Heart right ventricle (tissue), 16 donors: Measurements from ENCODE around the gene C1QTNF4. TPM values are rescaled to one million over a fixed set of nuclear protein-coding genes. Genes with fewer than 3 reads are reported as not detected.
A peak's percentile ranks its signal among the peaks of the same experiment; 100 is the strongest.
"Not testable (repeated sequence)": the region's sequence is repeated elsewhere in the genome, so short reads cannot be mapped to it uniquely, and the experiment has no call there.

ENCODE experiments used
- ATAC-seq, 8 donors: fragments of 200-7000 bp; cut with Tn5 transposase; one replicate each; pipeline ENCODE4 v1.9.1; 2020; ENCODE audit warnings: mild to moderate bottlenecking in 8 of 8, moderate library complexity in 8 of 8, moderate number of reproducible peaks in 1 of 8
- DNase-seq, 2 donors: peaks; one replicate each; pipeline ENCODE4 v3.0.0-alpha.2; 2020
- H3K27ac ChIP-seq, 10 donors: fragments of 200-600 bp; sonication (generic) in 2 of 10; one replicate each; pipeline versions ENCODE4 v1.5.0 to v1.8.0; 2020 to 2022; ENCODE audit warnings: mild to moderate bottlenecking in 3 of 10
- H3K27me3 ChIP-seq, 7 donors: fragments of 200-600 bp; one replicate each; pipeline ENCODE4 v1.8.0; 2021 to 2022; ENCODE audit warnings: mild to moderate bottlenecking in 2 of 7
- H3K36me3 ChIP-seq, 9 donors: fragments of 200-600 bp; sonication (generic) in 1 of 9; one replicate each; pipeline versions ENCODE4 v1.5.0 to v1.8.0; 2020 to 2022; ENCODE audit warnings: mild to moderate bottlenecking in 2 of 9
- H3K4me1 ChIP-seq, 9 donors: fragments of 200-600 bp; sonication (generic) in 1 of 9; one replicate each; pipeline versions ENCODE4 v1.5.0 to v1.8.0; 2020 to 2022; ENCODE audit warnings: mild to moderate bottlenecking in 4 of 9
- H3K4me3 ChIP-seq, 10 donors: fragments of 200-600 bp; sonication (generic) in 2 of 10; one replicate each; pipeline versions ENCODE4 v1.5.0 to v1.8.0; 2020 to 2022; ENCODE audit warnings: mild to moderate bottlenecking in 7 of 10, moderate library complexity in 2 of 10
- H3K9me3 ChIP-seq, 11 donors: fragments of 200-600 bp in 10 of 11; sonication (generic) in 2 of 11; one replicate each; pipeline versions ENCODE4 v1.5.0 to v1.8.0; 2013 to 2022; ENCODE audit warnings: mild to moderate bottlenecking in 2 of 11, control low read depth in 1 of 11, moderate library complexity in 1 of 11
- WGBS, 2 donors: extraction: QIAGEN DNeasy Blood & Tissue Kit; methylation state at CpG; one replicate each; pipeline ENCODE4 v1.1.7; 2013; ENCODE audit warnings: inconsistent platforms in 1 of 2; 5-methylcytosine and 5-hydroxymethylcytosine counted together
- intact Hi-C, 10 donors: fragments of 100-400 bp; cut with DNase I; formaldehyde crosslinking; loops; one replicate each; pipeline versions ENCODE4 v1.11.1 to v1.14.2; 2022
- polyA plus RNA-seq, 2 donors: library from polyadenylated mRNA; stranded (reverse); fragments of 200-250 nt; gene quantifications; one replicate each; pipeline ENCODE4 v1.2.3, GENCODE V29; 2013
- total RNA-seq, 10 donors: library from RNA; stranded (reverse); fragmentation: NEBNext Ultra II Directional in 3 of 10; extraction: Animal tissue kit (Norgen Biotek cat#: 25700) in 3 of 10; gene quantifications; one replicate each; pipeline versions ENCODE4 v1.2.1 to v1.2.4, GENCODE V29; 2021 to 2023
- TF ChIP-seq, protein P1 (sequence below), 9 donors: fragments of 200-600 bp; sonication (generic) in 2 of 9; IDR thresholded peaks; one replicate each; pipeline versions ENCODE4 v1.5.0 to v1.8.0; 2021 to 2022; ENCODE audit warnings: antibody characterized with exemption in 9 of 9, mild to moderate bottlenecking in 5 of 9, moderate library complexity in 1 of 9
- donor health status: Arrhythmogenic right ventricular cardiomyopathy.
- donor health status: ischemic (EF 13 %, LVEDD 7.1; RV severe dilation, severe dysfunction).
- donor health status: healthy with polysubstance abuse.
- donor health status: DM: no; HTN: yes; CAD: no.
- donor health status: DM: no; HTN: no; CAD: no.
- donor health status: ischemic (EF 25% LVEDD 6.9; RV normal size, moderate dysfunction).
- donor health status: ischemic (EF 25% LVEDD 5.7; RV mildly dilated, moderate dysfunction).
- donor health status: healthy.
- donor health status: DM: yes; HTN: yes; CAD: no.
- donor health status: Ischemic cardiomyopathy.
- donor health status: ischemic (EF 35%, LVEDD 5.7; RV mildly dilated, moderate dysfunction).
- donor health status: nonischemic (EF 11% LVEDD 7.7; RV severe dilation, severe dysfunction).
- donor health status: DM: yes; HTN: yes; CAD: no.
- donor health status: PGD.
- donor health status: ischemic (EF 29% LVEDD 5.4; RV normal size, mild dysfunction).
- donor health status: nonischemic (EF 23%, LVEDD 6.1; RV moderate dilation, normal function).

Gene C1QTNF4
- total and polyA plus RNA-seq, 12 donors, result 0.15 to 1.4 (median 0.42) TPM; not detected in 1

DNA sequence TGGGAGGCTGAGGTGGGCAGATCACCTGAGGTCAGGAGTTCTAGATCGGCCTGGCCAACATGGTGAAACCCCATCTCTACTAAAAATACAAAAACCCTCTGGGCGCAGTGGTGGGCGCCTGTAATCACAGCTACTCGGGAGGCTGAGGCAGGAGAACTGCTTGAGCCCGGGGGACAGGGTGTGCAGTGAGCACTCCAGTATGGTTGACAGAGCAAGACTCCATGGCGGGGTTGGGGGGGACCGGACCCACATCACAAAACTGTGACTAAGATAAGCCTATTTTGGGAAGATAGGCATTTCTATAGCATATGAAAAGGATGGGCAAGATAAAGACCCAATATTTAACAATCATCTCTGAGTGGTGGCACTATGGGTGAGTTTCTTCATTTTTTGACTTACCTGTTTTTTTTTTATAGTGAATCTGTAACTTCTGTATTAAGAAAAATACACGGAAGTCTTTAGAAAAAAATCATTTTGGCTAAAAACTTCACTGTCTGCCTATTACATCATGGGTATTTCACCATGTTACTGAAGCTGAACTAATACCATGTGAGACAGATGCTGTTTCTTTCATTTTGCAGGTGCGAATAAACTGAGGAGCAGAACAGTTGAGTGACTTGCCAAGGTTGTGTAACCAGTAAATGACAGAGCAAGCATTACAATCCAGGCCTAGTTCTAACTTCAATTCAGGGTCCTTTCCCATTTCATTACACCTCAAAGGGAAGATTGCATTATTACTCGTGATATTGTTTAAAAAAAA, 43.7 kb downstream of the C1QTNF4 start:
- ATAC-seq, result no peak
- H3K4me1 ChIP-seq, result peaks cover 4 to 62% (median 45%) of the 10 kb centered on the region in 9 donors
- no peaks in the 10 kb centered on the region for H3K27me3 ChIP-seq
- H3K9me3 ChIP-seq, result no peaks in the 10 kb centered on the region
- TF ChIP-seq, protein P1, sequence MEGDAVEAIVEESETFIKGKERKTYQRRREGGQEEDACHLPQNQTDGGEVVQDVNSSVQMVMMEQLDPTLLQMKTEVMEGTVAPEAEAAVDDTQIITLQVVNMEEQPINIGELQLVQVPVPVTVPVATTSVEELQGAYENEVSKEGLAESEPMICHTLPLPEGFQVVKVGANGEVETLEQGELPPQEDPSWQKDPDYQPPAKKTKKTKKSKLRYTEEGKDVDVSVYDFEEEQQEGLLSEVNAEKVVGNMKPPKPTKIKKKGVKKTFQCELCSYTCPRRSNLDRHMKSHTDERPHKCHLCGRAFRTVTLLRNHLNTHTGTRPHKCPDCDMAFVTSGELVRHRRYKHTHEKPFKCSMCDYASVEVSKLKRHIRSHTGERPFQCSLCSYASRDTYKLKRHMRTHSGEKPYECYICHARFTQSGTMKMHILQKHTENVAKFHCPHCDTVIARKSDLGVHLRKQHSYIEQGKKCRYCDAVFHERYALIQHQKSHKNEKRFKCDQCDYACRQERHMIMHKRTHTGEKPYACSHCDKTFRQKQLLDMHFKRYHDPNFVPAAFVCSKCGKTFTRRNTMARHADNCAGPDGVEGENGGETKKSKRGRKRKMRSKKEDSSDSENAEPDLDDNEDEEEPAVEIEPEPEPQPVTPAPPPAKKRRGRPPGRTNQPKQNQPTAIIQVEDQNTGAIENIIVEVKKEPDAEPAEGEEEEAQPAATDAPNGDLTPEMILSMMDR (IDR thresholded peaks at IDR 0.05), result no peak
- no peak for DNase-seq
- 80 to 85% methylated on average over 10 of the region's 10 CpGs for WGBS, 2 donors
- H3K4me3 ChIP-seq, result no peak overlapping the region
- peaks cover 0 to 5% (median 0%) of the 10 kb centered on the region in 9 donors for H3K36me3 ChIP-seq
- peak overlapping the region in 2 of 10 donors; percentile 6 to 96 for H3K27ac ChIP-seq
- intact Hi-C loops, result loop anchor here in 5 of 10 donors (5.0 to 10.0 kb wide), 3 partner anchors 33 to 83 kb away; no protein-coding TSS in a partner anchor

DNA sequence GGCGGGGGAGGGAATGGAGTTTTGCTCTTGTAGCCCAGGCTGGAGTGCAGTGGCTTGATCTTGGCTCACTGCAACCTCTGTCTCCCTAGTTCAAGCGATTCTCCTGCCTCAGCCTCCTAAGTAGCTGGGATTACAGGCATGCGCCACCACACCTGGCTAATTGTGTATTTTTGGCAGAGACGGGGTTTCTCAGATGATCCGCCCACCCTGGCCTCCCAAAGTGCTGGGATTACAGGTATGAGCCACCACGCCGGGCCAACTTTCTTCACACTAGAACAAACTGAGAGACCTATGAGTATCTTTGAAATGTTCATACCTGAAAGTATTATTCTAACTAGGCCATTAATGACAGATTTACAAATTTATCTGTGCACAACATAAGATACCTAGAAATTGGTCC, 47.9 kb downstream of the C1QTNF4 start:
- H3K4me3 ChIP-seq, ATAC-seq, H3K27ac ChIP-seq, H3K27me3 ChIP-seq, H3K9me3 ChIP-seq, DNase-seq, H3K36me3 ChIP-seq, intact Hi-C loops: not testable (repeated sequence)
- peaks cover 0 to 73% (median 45%) of the 10 kb centered on the region in 9 donors for H3K4me1 ChIP-seq
- 98% methylated on average over 7 of the region's 7 CpGs for WGBS, 2 donors

DNA sequence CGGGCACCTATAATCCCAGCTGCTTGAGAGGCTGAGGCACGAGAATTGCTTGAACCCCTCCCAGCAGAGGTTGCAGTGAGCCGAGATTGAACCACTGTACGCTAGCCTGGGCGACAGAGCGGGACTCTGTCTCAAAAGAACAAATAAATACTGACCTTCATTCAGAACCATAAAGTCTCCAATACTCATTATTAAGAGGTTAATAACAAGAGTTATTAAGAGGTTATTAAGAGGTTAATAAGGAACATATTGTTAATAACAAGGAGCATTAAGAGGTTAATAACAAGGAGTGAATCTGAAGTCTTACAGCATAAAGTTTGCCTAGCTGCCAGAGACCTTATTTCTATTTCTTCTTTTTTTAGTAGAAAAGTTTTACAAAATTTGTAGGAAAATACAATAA, 48.9 kb downstream of the C1QTNF4 start:
- WGBS, 2 donors, result 97 to 98% methylated on average over 6 of the region's 6 CpGs

DNA sequence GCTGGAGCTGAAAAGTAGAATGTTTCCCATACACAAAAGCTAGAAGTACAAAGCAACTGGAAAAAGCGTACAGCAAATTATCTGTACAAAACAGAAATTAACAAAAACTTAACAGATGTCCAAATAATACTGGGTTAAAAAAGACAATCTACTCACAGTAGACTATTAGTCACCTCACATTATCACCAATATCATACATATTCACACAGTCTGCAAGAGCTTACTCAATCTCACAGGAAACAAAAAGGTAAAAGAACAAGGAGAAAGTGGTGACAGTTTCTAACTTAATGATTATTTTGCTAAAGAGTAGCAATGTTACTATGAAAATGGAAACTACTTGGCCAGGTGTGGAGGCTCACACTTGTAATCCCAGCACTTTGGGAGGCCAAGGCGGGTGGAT, 53.1 kb downstream of the C1QTNF4 start:
- intact Hi-C loops, result no loop called here
- DNase-seq (no peak), ATAC-seq (no peak)
- Histone ChIP-seq H3K4me3 (no peak overlapping the region), H3K27ac (peak overlapping the region in 2 of 10 donors; percentile 50 to 64), H3K9me3 (no peaks in the 10 kb centered on the region), H3K36me3 (peaks cover 0 to 5% (median 0%) of the 10 kb centered on the region in 9 donors), H3K27me3 (no peaks in the 10 kb centered on the region), H3K4me1 (peaks cover 12 to 79% (median 66%) of the 10 kb centered on the region in 9 donors)
- TF ChIP-seq, protein P1 (IDR thresholded peaks at IDR 0.05), result no peak
- WGBS, 2 donors, result 98 to 100% methylated on average over 2 of the region's 2 CpGs

More for the DNA sequence above, 48.9 kb downstream of the C1QTNF4 start:
- ATAC-seq (no peak), DNase-seq (no peak)
- TF ChIP-seq, protein P1 (IDR thresholded peaks at IDR 0.05), result no peak
- Histone ChIP-seq H3K27me3 (no peaks in the 10 kb centered on the region), H3K36me3 (peaks cover 0 to 3% (median 0%) of the 10 kb centered on the region in 9 donors), H3K4me1 (peaks cover 2 to 73% (median 45%) of the 10 kb centered on the region in 9 donors), H3K9me3 (no peaks in the 10 kb centered on the region), H3K27ac (no peak overlapping the region), H3K4me3 (no peak overlapping the region)
- intact Hi-C loops, result no loop called here

DNA sequence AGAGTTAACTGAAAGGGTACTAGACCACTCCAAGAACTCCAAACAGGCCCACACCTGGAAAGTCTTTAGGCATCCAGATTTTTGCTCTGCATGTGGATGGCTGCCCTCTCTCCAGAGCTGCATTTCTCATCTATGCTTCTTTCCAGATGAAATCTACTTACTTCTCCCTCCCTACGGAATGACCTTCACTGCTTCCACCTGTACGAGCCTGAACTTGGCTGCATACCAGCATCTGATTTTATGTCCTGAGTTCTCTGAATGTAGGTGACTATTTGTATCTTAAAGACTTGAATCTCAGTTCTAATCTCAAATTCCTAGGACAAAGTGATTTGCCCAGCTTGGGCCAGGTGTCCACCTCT, 54.6 kb downstream of the C1QTNF4 start:
- intact Hi-C loops, result loop anchor here in 3 of 10 donors (5.0 to 10.0 kb wide), 3 partner anchors 37 to 55 kb away; no protein-coding TSS in a partner anchor
- DNase-seq (no peak), ATAC-seq (no peak)
- WGBS, 2 donors, result 18 to 37% methylated on average over 2 of the region's 2 CpGs
- Histone ChIP-seq H3K36me3 (peaks cover 0 to 17% (median 0%) of the 10 kb centered on the region in 9 donors), H3K4me3 (no peak overlapping the region), H3K27ac (peak overlapping the region in 7 of 10 donors; percentile 2 to 64 (median 26)), H3K4me1 (peaks cover 12 to 91% (median 74%) of the 10 kb centered on the region in 9 donors), H3K27me3 (no peaks in the 10 kb centered on the region), H3K9me3 (no peaks in the 10 kb centered on the region)
- TF ChIP-seq, protein P1 (IDR thresholded peaks at IDR 0.05), result no peak
